Hematopoietic multipotent progenitor cell treated with erythropoietin and hydrocortisone succinate and interleukin-3 and kit ligand, for 15 days (in vitro differentiated cells): Measurements from ENCODE around the gene TXNDC2.

Experiments used
- DNase-seq: peaks from one replicate; pipeline ENCODE4 v3.0.0-alpha.2; 2015; ENCODE audit warnings: low spot score

Gene TXNDC2

GRCh38 chr18:9913526-9914333 is 28.0 kb downstream of the TXNDC2 start, which contains the start of gene VAPA:
Gene VAPA (plus strand): TSS chr18:9914016. CDS start chr18:9914257, 241 bp downstream.
- peak; percentile 98 for DNase-seq

- DNase-seq = no peak
These were observed 28.5 kb downstream of the TXNDC2 start for GRCh38 chr18:9914334-9914583.

GRCh38 chr18:9914584-9915290 is 29.0 kb downstream of the TXNDC2 start:
- peak; percentile 83 for DNase-seq

GRCh38 chr18:9915291-9916076 is 29.7 kb downstream of the TXNDC2 start:
- DNase-seq = no peak

- DNase-seq = no peak
These were observed 30.4 kb downstream of the TXNDC2 start for GRCh38 chr18:9916077-9916639.

GRCh38 chr18:9916808-9917207 is 31.0 kb downstream of the TXNDC2 start:
- no peak for DNase-seq

- no peak for DNase-seq
These were observed 32.4 kb downstream of the TXNDC2 start for GRCh38 chr18:9918016-9918680.

GRCh38 chr18:9919564-9920232 is 33.9 kb downstream of the TXNDC2 start:
- DNase-seq = no peak

GRCh38 chr18:9922592-9923311 is 37.0 kb downstream of the TXNDC2 start:
- DNase-seq = no peak

GRCh38 chr18:9924371-9924943 is 38.7 kb downstream of the TXNDC2 start:
- no peak for DNase-seq

- no peak for DNase-seq
These were observed 39.6 kb downstream of the TXNDC2 start for GRCh38 chr18:9925369-9925768.

- DNase-seq = no peak
These were observed 40.0 kb downstream of the TXNDC2 start for GRCh38 chr18:9925795-9926194.

- DNase-seq = no peak
These were observed 40.6 kb downstream of the TXNDC2 start for GRCh38 chr18:9926223-9926894.

GRCh38 chr18:9926977-9927376 is 41.2 kb downstream of the TXNDC2 start:
- DNase-seq = no peak

- DNase-seq = no peak
These were observed 41.8 kb downstream of the TXNDC2 start for GRCh38 chr18:9927392-9928063.

- DNase-seq = no peak
These were observed 43.0 kb downstream of the TXNDC2 start for GRCh38 chr18:9928646-9929259.

- DNase-seq = no peak
These were observed 44.6 kb downstream of the TXNDC2 start for GRCh38 chr18:9930299-9930884.

- DNase-seq = no peak
These were observed 45.4 kb downstream of the TXNDC2 start for GRCh38 chr18:9931146-9931545.
